ENCODE data around the gene DEFB113. TPM values are rescaled to one million over a fixed set of nuclear protein-coding genes. Genes with fewer than 3 reads are reported as not detected.
"Not testable (repeated sequence)": the region's sequence is repeated elsewhere in the genome, so short reads cannot be mapped to it uniquely, and the experiment has no call there.

The DEFB113 gene
- total RNA-seq, 4 donors from 2014 or later: not detected

DNA sequence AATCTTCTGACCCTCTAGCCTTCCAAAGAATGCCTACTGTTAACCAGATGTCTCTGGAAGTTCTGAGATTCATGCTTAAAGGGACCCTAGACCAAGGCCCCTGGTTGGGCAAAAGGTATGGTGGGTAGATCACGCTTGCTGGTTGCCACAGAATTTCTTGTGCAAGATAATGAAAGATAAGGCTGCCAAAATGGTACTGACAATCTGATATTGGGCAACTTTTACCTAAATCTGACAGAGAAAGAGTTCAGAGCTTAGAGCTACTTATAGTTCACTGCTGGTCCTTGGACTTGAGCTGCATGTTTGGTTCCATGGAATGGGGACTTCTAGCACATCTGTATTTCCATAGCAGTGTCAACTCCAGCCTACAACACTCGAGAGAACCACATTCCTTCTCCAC, 17.5 kb downstream of the DEFB113 start:
- intact Hi-C loops (cut with DNase I; ENCODE audit: low total_unique reads): no loop called here
- no peaks in the 10 kb centered on the region for H3K36me3 ChIP-seq
- H3K4me3 ChIP-seq: no peak overlapping the region
- H3K27ac ChIP-seq: no peak overlapping the region
- TF ChIP-seq POLR2A (IDR thresholded peaks at IDR 0.05): no peak
- TF ChIP-seq, protein P1, sequence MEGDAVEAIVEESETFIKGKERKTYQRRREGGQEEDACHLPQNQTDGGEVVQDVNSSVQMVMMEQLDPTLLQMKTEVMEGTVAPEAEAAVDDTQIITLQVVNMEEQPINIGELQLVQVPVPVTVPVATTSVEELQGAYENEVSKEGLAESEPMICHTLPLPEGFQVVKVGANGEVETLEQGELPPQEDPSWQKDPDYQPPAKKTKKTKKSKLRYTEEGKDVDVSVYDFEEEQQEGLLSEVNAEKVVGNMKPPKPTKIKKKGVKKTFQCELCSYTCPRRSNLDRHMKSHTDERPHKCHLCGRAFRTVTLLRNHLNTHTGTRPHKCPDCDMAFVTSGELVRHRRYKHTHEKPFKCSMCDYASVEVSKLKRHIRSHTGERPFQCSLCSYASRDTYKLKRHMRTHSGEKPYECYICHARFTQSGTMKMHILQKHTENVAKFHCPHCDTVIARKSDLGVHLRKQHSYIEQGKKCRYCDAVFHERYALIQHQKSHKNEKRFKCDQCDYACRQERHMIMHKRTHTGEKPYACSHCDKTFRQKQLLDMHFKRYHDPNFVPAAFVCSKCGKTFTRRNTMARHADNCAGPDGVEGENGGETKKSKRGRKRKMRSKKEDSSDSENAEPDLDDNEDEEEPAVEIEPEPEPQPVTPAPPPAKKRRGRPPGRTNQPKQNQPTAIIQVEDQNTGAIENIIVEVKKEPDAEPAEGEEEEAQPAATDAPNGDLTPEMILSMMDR (IDR thresholded peaks at IDR 0.05): no peak
- no peak for DNase-seq
- no peaks in the 10 kb centered on the region for H3K27me3 ChIP-seq
- H3K4me1 ChIP-seq: no peaks in the 10 kb centered on the region
- no peaks in the 10 kb centered on the region for H3K9me3 ChIP-seq

DNA sequence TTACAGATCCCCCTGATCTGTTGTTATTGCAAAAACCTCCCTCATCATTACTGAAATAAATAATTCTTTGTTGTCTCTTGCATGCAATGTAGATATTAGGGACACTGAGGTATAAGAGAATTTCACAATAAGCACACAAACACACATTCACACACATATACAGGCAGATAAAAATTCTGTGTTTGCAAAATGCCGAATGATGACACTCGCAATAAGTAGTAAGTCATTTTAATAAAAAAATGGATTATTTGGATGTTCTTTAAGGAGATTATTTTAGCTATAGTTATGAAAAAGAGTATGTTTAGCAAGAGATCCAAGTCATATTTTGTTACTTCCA, 19.0 kb downstream of the DEFB113 start:
- Histone ChIP-seq H3K9me3 (no peaks in the 10 kb centered on the region), H3K36me3 (no peaks in the 10 kb centered on the region), H3K27ac (no peak overlapping the region), H3K4me1 (no peaks in the 10 kb centered on the region), H3K4me3 (no peak overlapping the region), H3K27me3 (no peaks in the 10 kb centered on the region)
- TF ChIP-seq, protein P1 (IDR thresholded peaks at IDR 0.05): no peak
- no peak for TF ChIP-seq POLR2A (IDR thresholded peaks at IDR 0.05)
- DNase-seq: no peak
- intact Hi-C loops (cut with DNase I; ENCODE audit: low total_unique reads): no loop called here

DNA sequence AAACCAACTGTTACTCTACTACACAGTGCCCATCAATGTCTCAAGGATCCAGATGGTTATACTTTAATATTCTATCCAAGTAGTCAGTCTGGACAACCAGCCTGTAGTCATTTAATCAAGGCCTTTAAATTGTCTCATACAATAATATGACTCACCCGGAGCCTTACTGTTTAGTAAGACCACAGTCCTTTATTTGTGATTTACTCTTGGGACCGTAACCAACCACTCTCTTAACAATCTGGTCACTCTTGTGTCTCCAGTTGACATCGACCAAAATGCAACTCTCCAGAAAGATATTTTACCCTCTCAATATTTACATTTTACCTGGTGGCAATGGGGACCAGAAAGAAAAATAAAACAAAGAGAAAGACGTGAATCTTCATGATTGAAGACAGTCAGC, 20.4 kb downstream of the DEFB113 start:
- DNase-seq: no peak
- Histone ChIP-seq H3K36me3 (no peaks in the 10 kb centered on the region), H3K27me3 (no peaks in the 10 kb centered on the region), H3K27ac (no peak overlapping the region), H3K4me3 (no peak overlapping the region), H3K9me3 (no peaks in the 10 kb centered on the region), H3K4me1 (no peaks in the 10 kb centered on the region)
- intact Hi-C loops (cut with DNase I; ENCODE audit: low total_unique reads): no loop called here
- TF ChIP-seq, protein P1 (IDR thresholded peaks at IDR 0.05): no peak
- TF ChIP-seq POLR2A (IDR thresholded peaks at IDR 0.05): no peak

DNA sequence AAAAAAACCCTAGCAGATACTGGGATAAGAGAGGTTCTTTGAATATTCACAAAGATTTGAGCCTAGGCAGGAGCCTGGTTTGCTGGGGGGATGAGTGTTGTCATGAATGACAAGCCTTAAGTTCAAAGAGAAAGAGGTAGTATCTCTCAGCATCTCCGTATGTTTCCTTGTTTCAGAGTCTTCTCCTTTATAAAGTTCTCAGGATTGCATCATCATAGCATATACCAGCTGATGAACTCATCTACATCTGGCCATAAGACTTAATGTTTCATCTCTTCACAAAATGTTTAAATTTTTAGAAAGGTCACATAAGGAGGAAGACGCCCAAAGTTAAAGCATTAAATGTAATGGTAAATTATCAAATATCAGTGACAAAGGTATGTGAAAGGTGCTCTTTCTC, 22.6 kb downstream of the DEFB113 start:
- Histone ChIP-seq H3K4me3 (no peak overlapping the region), H3K9me3 (no peaks in the 10 kb centered on the region), H3K27ac (no peak overlapping the region), H3K36me3 (no peaks in the 10 kb centered on the region), H3K27me3 (no peaks in the 10 kb centered on the region), H3K4me1 (no peaks in the 10 kb centered on the region)
- intact Hi-C loops (cut with DNase I; ENCODE audit: low total_unique reads): no loop called here
- TF ChIP-seq, protein P1 (IDR thresholded peaks at IDR 0.05): no peak
- TF ChIP-seq POLR2A (IDR thresholded peaks at IDR 0.05): no peak
- no peak for DNase-seq

DNA sequence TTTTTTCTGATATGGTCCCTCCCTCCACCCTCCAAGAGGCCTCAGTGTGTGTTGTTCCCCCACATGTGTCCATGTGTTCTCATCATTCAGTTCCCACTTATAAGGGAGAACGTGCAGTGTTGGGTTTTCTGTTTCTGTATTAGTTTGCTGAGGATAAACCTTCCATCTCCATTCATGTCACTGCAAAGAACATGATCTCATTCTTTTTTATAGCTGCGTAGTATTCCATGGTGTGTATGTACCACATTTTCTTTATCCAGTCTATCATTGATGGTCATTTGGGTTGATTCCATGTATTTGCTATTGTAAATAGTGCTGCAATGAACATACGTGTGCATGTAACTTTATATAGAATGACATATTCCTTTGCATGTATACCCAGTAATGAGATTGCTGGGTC, 25.4 kb downstream of the DEFB113 start:
- H3K27ac ChIP-seq; H3K4me3 ChIP-seq; intact Hi-C loops (cut with DNase I; ENCODE audit: low total_unique reads); H3K27me3 ChIP-seq; H3K9me3 ChIP-seq; H3K36me3 ChIP-seq; H3K4me1 ChIP-seq; DNase-seq: not testable (repeated sequence)

DNA sequence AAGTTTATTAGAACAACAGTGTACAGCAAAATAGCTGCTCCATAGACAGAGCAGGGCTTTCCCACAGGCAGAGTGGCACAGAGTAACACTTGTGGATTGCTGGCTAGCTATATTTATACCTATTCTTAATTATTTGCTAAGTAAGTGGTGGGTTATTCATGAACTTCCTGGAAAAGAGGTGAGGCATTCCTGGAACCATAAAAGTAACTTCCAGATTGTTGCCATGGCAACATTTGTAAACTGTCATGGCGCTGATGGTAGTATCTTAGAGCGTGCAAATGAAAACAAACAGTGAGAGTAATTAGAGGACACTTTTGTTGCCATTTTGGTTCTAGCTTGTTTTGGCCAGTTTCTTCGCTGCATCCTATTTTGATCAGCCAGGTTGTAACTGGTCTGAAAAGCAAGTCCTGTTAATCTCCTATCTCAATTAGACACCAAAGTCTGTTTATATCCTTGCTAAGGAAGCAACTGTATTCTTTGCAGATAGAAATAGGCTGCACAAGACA, 29.4 kb downstream of the DEFB113 start:
- Histone ChIP-seq H3K27me3 (no peaks in the 10 kb centered on the region), H3K9me3 (no peaks in the 10 kb centered on the region), H3K4me1 (no peaks in the 10 kb centered on the region), H3K36me3 (no peaks in the 10 kb centered on the region), H3K4me3 (no peak overlapping the region), H3K27ac (no peak overlapping the region)
- DNase-seq: no peak
- TF ChIP-seq, protein P1 (IDR thresholded peaks at IDR 0.05): no peak
- TF ChIP-seq POLR2A (IDR thresholded peaks at IDR 0.05): no peak
- intact Hi-C loops (cut with DNase I; ENCODE audit: low total_unique reads): no loop called here

Measured in uterus (tissue), 4 donors.